SH-SY5Y (cell line): ENCODE data around the gene KCNK5.

ENCODE experiments used
- GATA2 ChIP-seq: IDR thresholded peaks from 2 replicates; pipeline ENCODE4 v1.6.1; 2011; ENCODE audit warnings: mild to moderate bottlenecking, low read depth, low read length
- GATA3 ChIP-seq: IDR thresholded peaks from 2 replicates; pipeline ENCODE4 v1.6.1; 2011; ENCODE audit warnings: low read depth, mild to moderate bottlenecking, low read length, moderate library complexity

- no peak for TF ChIP-seq GATA2
- TF ChIP-seq GATA3, result no peak
Observed at GRCh38 chr6:39152262-39152661, 77.0 kb downstream of the KCNK5 start.
